ENCODE measurements around the gene FDXR.

The FDXR gene

DNA sequence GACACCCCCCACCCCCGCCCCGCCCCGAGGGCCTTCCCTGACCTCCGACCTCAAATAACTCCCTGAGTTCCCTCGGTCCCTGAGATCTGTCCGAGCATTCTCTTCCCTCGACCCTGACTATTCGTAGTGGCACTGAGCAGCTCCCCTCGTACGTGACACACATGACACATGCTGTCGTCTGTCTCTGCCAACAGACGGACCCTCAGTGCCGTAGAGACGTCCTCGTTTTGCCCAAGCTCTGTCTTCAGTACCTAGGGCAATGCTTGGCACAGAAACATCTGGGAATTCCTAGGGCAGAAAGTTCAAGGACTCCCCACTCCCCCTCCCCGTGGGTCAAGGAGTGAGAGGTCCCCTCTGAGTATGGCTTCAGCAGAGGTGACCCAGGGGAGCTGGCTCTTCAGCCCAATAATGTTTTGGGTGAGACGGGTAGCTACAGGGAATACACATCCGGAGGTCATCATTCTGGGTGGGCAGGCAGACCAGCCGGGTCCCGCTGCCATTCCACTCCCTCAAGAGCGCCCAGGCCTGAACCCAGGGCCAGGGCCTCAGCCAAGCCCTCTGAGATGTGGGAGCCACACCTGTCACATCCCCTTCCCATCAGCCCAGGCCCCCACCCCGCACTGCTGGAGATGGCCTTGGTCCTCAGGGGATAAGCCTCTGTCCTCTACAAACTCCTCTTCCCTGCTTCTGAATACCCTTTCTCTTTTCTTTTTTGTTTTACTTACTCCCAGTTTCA is 21.3 kb upstream of the FDXR start:
- no peak overlapping the region for H3K4me3 ChIP-seq (ENCODE audit: low read depth, low read length)
- DNase-seq (ENCODE audit: low read depth): no peak
- TF ChIP-seq, protein P1, sequence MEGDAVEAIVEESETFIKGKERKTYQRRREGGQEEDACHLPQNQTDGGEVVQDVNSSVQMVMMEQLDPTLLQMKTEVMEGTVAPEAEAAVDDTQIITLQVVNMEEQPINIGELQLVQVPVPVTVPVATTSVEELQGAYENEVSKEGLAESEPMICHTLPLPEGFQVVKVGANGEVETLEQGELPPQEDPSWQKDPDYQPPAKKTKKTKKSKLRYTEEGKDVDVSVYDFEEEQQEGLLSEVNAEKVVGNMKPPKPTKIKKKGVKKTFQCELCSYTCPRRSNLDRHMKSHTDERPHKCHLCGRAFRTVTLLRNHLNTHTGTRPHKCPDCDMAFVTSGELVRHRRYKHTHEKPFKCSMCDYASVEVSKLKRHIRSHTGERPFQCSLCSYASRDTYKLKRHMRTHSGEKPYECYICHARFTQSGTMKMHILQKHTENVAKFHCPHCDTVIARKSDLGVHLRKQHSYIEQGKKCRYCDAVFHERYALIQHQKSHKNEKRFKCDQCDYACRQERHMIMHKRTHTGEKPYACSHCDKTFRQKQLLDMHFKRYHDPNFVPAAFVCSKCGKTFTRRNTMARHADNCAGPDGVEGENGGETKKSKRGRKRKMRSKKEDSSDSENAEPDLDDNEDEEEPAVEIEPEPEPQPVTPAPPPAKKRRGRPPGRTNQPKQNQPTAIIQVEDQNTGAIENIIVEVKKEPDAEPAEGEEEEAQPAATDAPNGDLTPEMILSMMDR (IDR thresholded peaks at IDR 0.05; ENCODE audit: low read depth, low read length, missing control alignments): no peak

DNA sequence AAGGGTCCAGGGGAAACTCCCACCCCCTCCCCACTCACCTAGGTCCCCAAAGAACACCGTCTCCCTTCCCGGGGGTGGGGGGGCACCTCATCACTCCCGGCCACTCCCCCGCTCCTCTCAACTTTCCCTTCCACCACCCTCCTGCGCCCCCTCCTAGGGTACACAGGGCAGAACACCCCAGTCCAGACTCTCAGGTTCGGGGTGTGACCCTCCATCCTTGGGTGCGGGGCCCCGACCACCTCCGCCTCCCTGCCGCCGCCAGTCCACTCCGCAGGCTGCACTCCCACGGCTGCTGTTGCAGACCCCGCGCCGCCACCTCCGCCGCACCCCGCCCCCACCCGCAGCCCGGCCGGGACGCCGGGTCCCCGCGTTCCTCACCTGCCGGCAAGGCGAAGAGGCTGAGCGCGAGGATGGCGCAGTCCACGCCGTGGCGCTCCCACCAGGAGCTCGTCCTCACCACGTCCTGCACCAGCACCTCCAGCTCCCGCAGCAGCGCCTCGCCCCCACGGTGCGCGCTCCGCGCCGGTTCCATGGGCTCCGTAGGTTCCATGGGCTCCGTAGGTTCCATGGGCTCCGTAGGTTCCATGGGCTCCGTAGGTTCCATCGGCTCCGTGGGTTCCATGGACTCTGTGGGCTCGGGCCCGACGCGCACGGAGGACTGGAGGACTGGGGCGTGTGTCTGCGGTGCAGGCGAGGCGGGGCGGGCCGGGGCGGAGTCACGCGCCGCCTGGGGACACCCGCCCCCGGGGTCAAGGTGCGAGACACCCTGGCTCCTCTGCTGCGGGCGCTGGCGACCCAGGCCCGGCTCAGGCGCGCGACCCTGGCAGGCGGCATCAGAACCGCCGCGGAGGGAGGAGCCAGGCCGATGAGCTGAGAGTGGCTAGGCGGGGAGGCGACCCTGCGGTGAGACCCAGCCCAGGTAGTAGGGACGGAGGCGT is 20.4 kb upstream of the FDXR start, which contains the start of gene FADS6:
Gene FADS6 (minus strand): TSS at position 660 of the 938 bp plus-strand sequence. CDS start 38 bp downstream, at position 622.
- TF ChIP-seq, protein P1 (IDR thresholded peaks at IDR 0.05; ENCODE audit: low read depth, low read length, missing control alignments): no peak
- DNase-seq (ENCODE audit: low read depth): no peak
- H3K4me3 ChIP-seq (ENCODE audit: low read depth, low read length): no peak within 1 kb of the TSS

DNA sequence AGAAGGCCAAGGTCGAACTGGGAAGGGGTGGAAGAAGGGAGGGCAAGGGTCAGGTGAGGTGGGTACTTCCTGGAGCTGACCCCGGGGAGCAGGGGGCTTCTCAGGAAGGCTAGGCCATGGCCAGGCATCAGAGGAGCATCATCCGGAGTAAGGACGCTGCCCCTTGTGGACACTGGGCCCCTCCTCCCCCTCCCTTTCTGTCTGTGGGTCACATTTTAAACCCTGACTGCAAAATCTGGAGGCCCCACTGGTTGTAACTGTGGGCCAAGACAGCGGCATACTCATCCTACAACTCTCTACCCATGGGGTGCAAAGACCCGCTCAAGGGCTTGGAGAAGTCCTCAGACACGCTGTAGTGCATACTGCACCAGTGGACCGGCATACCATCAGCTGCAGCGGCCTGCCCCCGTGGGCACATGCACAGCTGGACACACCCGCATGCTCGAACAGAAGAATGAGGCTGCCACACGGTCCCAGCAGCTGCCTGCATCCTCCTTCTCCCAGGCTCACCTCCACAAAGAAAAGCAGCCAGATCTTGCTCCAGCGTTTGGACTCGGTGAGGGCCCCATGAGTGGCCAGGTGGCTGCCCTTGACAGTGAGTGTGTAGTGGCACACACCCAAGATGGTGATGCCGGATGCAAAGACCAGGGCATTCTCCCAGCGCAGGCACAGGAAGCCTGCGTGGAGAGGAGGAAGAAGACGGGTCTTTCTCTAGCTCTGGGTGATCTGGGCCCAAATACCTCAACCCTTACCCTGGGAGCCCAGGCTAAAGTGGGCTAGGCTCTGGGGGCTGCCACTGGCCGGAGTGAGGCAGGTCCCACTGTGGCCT is 19.4 kb upstream of the FDXR start:
- no peak for DNase-seq (ENCODE audit: low read depth)
- H3K4me3 ChIP-seq (ENCODE audit: low read depth, low read length): no peak overlapping the region
- TF ChIP-seq, protein P1 (IDR thresholded peaks at IDR 0.05; ENCODE audit: low read depth, low read length, missing control alignments): no peak

DNA sequence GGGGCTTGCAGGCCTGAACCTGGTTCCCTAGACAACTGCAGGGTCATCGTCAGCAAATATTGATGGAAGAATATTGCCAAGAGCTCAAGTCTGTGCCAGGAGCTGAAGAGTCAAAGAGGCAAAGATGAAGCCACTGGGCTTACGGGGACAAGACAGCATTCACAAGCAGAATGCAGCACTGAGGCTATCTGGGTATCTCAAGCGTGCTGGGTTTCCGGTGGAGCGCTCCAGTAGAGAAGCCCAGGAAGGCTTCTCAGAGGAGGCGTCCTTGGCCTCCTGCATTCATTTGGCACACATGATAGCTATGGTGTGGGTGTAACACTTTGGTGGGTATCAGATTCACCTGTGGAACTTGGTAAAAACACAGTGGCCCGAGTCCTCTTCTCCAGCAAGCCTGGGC is 17.8 kb upstream of the FDXR start:
- no peak overlapping the region for H3K4me3 ChIP-seq (ENCODE audit: low read depth, low read length)
- TF ChIP-seq, protein P1 (IDR thresholded peaks at IDR 0.05; ENCODE audit: low read depth, low read length, missing control alignments): no peak
- no peak for DNase-seq (ENCODE audit: low read depth)

DNA sequence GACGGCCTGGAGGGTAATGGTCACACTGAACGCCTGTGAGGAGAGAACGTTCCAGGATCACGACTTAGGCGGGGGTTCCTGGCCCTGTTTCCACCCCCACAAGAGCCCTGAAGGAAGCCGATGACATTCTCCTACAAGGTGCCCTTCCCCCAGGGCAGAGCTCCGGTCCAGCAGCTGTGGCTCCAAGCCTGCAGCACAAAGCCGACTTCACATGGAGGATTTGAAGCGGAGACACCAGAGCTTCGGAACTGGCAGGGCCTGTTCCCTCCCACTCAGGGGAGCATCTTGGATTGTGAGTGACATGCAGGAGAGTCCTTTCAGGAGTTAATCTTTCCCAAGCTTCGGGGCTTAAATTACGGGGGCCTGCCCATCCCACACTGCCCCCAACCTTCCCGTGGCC is 15.7 kb upstream of the FDXR start:
- no peak for DNase-seq (ENCODE audit: low read depth)
- no peak overlapping the region for H3K4me3 ChIP-seq (ENCODE audit: low read depth, low read length)
- TF ChIP-seq, protein P1 (IDR thresholded peaks at IDR 0.05; ENCODE audit: low read depth, low read length, missing control alignments): no peak

DNA sequence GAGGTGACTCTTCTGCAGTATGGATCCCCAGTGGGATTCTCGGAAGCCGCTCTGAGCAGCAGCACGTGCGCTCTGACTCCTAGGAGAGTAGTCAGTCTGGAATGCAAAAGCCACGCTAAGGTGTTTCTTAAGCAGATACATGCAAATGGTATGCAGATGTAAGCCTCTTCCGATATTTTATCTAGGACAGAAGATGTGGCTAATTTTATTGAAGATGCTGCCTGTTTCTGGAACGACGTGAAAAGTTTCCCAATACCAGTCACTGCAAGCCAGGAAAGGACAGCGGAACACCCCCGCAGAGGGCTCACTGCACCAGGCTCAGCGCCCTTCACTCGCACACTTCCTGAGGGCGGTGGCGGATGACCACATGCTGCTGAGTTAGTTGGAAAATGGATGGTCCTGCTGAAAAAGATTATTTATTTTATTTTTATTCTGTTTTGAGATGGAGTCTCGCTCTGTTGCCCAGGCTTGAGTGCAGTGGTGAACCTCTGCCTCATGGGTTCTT is 10.5 kb upstream of the FDXR start:
- H3K4me3 ChIP-seq (ENCODE audit: low read depth, low read length): no peak overlapping the region
- TF ChIP-seq, protein P1 (IDR thresholded peaks at IDR 0.05; ENCODE audit: low read depth, low read length, missing control alignments): no peak
- no peak for DNase-seq (ENCODE audit: low read depth)

Data from GM12864 (cell line).